HCT116 (cell line): ENCODE measurements around the gene DNAJC6.

Source experiments
- CEBPB ChIP-seq: IDR thresholded peaks from 2 replicates; pipeline ENCODE4 v1.6.1; 2012; ENCODE audit warnings: low read depth
- EZH2phosphoT487 ChIP-seq: fragments of 200-600 bp; IDR thresholded peaks from 2 replicates; pipeline ENCODE4 v1.6.1; 2018; ENCODE audit warnings: antibody characterized with exemption, borderline replicate concordance
- FOSL1 ChIP-seq: IDR thresholded peaks from 2 replicates; pipeline ENCODE4 v1.6.1; 2012; ENCODE audit warnings: low read depth
- JUND ChIP-seq: IDR thresholded peaks from 2 replicates; pipeline ENCODE4 v1.6.1; 2012
- POLR2A ChIP-seq: IDR thresholded peaks from 2 replicates; pipeline ENCODE4 v1.7.0; 2011; ENCODE audit warnings: borderline replicate concordance; ENCODE audit not compliant: insufficient read depth, insufficient read length; ENCODE audit errors: extremely low read depth
- POLR2AphosphoS5 ChIP-seq: IDR thresholded peaks from 2 replicates; pipeline ENCODE4 v1.6.1; 2011; ENCODE audit warnings: mild to moderate bottlenecking, low read depth, low read length, moderate library complexity
- RAD21 ChIP-seq: IDR thresholded peaks from 2 replicates; pipeline ENCODE4 v1.6.1; 2012; ENCODE audit warnings: low read depth, mild to moderate bottlenecking
- TCF7L2 ChIP-seq: IDR thresholded peaks from 2 replicates; pipeline ENCODE4 v1.7.0; 2011; ENCODE audit warnings: borderline replicate concordance, inconsistent platforms; ENCODE audit not compliant: insufficient read depth, insufficient read length; ENCODE audit errors: extremely low read depth
- YY1 ChIP-seq: IDR thresholded peaks from 2 replicates; pipeline ENCODE4 v1.6.1; 2011; ENCODE audit warnings: low read length, low read depth, moderate library complexity, mild to moderate bottlenecking; ENCODE audit not compliant: insufficient replicate concordance; ENCODE audit errors: extremely low read depth
- TF ChIP-seq, protein P1 (sequence below), 3 experiments: fragments of 200-600 bp in 1 of 3; sonication (generic) in 1 of 3; IDR thresholded peaks in 2 of 3; conservative IDR thresholded peaks in 1 of 3; 2 replicates each; pipeline ENCODE4 v1.5.1; 2012 to 2017; ENCODE audit warnings: low read depth in 2 of 3, low read length in 2 of 3, antibody characterized with exemption in 1 of 3, borderline replicate concordance in 1 of 3, control low read depth in 1 of 3, mild to moderate bottlenecking in 1 of 3, mixed read lengths in 1 of 3, mixed run types in 1 of 3, moderate library complexity in 1 of 3; ENCODE audit not compliant: insufficient read depth in 1 of 3

DNA sequence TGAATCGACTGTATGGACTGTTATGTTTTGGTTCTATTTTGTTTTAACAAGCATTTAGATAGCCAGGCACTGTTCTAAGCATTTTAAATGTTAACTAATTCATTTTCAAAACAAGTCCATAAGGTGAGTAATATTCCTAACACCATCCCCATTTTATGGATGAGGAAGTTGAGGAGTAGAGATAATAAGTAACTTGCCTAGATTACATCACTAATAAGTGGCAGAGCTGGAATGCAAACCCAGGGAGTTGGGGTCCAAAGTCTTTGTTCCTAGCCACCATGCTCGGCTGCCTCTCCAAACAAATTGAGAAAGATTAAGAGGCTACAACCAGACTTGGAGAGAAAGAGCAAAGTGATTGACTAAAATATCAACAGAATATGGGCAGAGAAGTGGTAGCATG lies 98.5 kb downstream of the DNAJC6 start:
- no peak for TF ChIP-seq EZH2phosphoT487
- TF ChIP-seq, protein P1, sequence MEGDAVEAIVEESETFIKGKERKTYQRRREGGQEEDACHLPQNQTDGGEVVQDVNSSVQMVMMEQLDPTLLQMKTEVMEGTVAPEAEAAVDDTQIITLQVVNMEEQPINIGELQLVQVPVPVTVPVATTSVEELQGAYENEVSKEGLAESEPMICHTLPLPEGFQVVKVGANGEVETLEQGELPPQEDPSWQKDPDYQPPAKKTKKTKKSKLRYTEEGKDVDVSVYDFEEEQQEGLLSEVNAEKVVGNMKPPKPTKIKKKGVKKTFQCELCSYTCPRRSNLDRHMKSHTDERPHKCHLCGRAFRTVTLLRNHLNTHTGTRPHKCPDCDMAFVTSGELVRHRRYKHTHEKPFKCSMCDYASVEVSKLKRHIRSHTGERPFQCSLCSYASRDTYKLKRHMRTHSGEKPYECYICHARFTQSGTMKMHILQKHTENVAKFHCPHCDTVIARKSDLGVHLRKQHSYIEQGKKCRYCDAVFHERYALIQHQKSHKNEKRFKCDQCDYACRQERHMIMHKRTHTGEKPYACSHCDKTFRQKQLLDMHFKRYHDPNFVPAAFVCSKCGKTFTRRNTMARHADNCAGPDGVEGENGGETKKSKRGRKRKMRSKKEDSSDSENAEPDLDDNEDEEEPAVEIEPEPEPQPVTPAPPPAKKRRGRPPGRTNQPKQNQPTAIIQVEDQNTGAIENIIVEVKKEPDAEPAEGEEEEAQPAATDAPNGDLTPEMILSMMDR (IDR thresholded peaks at IDR 0.05 in 2 of 3, conservative IDR thresholded peaks at IDR 0.05 in 1 of 3; ENCODE audit: borderline replicate concordance in 1 of 3, insufficient read depth in 1 of 3, low read depth in 2 of 3, low read length in 2 of 3): no peak
- no peak for TF ChIP-seq YY1
- TF ChIP-seq RAD21: no peak
- no peak for TF ChIP-seq POLR2A
- TF ChIP-seq FOSL1: no peak
- TF ChIP-seq CEBPB: no peak
- no peak for TF ChIP-seq TCF7L2
- TF ChIP-seq POLR2AphosphoS5: no peak
- no peak for TF ChIP-seq JUND
